Neural crest cell (in vitro differentiated cells): ENCODE measurements around the gene WDR75. TPM values are rescaled to one million over a fixed set of nuclear protein-coding genes. Genes with fewer than 3 reads are reported as not detected.

Experiments used
- DNase-seq: peaks from one replicate; pipeline ENCODE4 v3.0.0; 2021; ENCODE audit warnings: low read depth, mixed read lengths, low spot score
- H3K27ac Mint-ChIP-seq: one replicate; pipeline ENCODE4 v1.8.0; 2021; ENCODE audit warnings: mild to moderate bottlenecking, mixed read lengths; ENCODE audit not compliant: unreplicated experiment
- H3K27me3 Mint-ChIP-seq: 2 replicates; pipeline ENCODE4 v1.8.0; 2021; ENCODE audit warnings: low read depth, mild to moderate bottlenecking, mixed read lengths
- H3K36me3 Mint-ChIP-seq: 2 replicates; pipeline ENCODE4 v1.8.0; 2021; ENCODE audit warnings: low read depth, mild to moderate bottlenecking, mixed read lengths
- H3K4me1 Mint-ChIP-seq: 2 replicates; pipeline ENCODE4 v1.8.0; 2021; ENCODE audit warnings: mixed read lengths
- H3K4me3 Mint-ChIP-seq: one replicate; pipeline ENCODE4 v1.8.0; 2021; ENCODE audit warnings: mild to moderate bottlenecking, mixed read lengths
- H3K9me3 Mint-ChIP-seq: 2 replicates; pipeline ENCODE4 v1.8.0; 2021; ENCODE audit warnings: mixed read lengths
- long read RNA-seq: library from polyadenylated mRNA; unstranded; transcript quantifications from one replicate; pipeline ENCODE4 v2.0.0, GENCODE V29; 2020
- total RNA-seq: library from RNA; stranded (reverse); gene quantifications from 2 replicates; pipeline ENCODE4 v1.2.1, GENCODE V29; 2021
- TF ChIP-seq, protein P1 (sequence below): fragments of 200-600 bp; sonication (generic); conservative IDR thresholded peaks from 2 replicates; pipeline ENCODE4 v1.5.0; 2021; ENCODE audit warnings: antibody characterized with exemption, mild to moderate bottlenecking

WDR75 gene
- total RNA-seq: 53.2 and 54.7 TPM in 2 replicates
- long read RNA-seq, transcript WDR75-201 (21 exons, 2,701 nt): major isoform, 128 of 163 reads
- long read RNA-seq, partial matches to known transcripts: 19 of 163 reads
- long read RNA-seq, other reads (novel, unspliced or antisense): 15 of 163 reads

- H3K4me1 Mint-ChIP-seq: peaks cover 13% of the 10 kb centered on the region
- TF ChIP-seq, protein P1, sequence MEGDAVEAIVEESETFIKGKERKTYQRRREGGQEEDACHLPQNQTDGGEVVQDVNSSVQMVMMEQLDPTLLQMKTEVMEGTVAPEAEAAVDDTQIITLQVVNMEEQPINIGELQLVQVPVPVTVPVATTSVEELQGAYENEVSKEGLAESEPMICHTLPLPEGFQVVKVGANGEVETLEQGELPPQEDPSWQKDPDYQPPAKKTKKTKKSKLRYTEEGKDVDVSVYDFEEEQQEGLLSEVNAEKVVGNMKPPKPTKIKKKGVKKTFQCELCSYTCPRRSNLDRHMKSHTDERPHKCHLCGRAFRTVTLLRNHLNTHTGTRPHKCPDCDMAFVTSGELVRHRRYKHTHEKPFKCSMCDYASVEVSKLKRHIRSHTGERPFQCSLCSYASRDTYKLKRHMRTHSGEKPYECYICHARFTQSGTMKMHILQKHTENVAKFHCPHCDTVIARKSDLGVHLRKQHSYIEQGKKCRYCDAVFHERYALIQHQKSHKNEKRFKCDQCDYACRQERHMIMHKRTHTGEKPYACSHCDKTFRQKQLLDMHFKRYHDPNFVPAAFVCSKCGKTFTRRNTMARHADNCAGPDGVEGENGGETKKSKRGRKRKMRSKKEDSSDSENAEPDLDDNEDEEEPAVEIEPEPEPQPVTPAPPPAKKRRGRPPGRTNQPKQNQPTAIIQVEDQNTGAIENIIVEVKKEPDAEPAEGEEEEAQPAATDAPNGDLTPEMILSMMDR: peak; percentile 12
- peak; percentile 86 for DNase-seq
- H3K27ac Mint-ChIP-seq: peak within 1 kb of the TSS; percentile 99
- H3K36me3 Mint-ChIP-seq: no peaks in the 10 kb centered on the region
- no peaks in the 10 kb centered on the region for H3K9me3 Mint-ChIP-seq
- H3K27me3 Mint-ChIP-seq: peaks cover 19% of the 10 kb centered on the region
- H3K4me3 Mint-ChIP-seq: peak within 1 kb of the TSS; percentile 100
Observed at GRCh38 chr2:189440947-189441708, at the start of gene WDR75. Gene WDR75 (plus strand): TSS chr2:189441474. CDS start chr2:189441493, 19 bp downstream.

DNA sequence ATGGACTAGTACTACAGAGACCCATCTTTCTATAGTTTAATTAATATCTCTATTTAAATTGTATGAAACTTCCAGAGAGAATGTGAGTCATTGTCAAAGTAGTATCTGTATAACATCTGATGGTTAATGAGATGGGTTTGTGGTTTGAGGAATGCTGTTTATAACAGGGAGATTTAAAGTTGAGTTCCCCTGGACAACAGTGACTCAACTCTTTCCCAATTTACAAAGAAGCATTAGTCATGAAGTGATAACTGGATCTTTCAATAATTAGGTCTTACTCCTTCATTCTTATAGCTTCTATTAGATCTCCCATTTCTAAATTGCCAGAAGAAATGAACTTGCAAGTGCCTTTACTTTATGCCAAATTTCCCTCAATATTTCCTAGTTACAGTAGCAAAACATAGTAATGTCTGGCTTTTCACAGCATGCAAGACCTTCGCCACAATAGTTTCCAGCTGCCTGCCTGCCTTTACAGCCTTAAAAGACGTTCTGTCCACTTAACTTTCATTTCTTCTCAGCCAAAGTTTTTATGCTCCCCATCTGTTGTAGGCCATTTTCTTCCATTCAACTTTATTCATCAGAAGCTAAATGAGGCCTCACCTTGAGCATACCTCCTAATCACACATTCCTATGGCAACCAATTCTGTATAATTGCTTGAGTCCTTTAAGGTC is 47.7 kb upstream of the WDR75 start:
- H3K4me1 Mint-ChIP-seq: no peaks in the 10 kb centered on the region
- TF ChIP-seq, protein P1: no peak
- no peaks in the 10 kb centered on the region for H3K9me3 Mint-ChIP-seq
- no peak overlapping the region for H3K27ac Mint-ChIP-seq
- no peak for DNase-seq
- H3K27me3 Mint-ChIP-seq: no peaks in the 10 kb centered on the region
- no peak overlapping the region for H3K4me3 Mint-ChIP-seq
- no peaks in the 10 kb centered on the region for H3K36me3 Mint-ChIP-seq

DNA sequence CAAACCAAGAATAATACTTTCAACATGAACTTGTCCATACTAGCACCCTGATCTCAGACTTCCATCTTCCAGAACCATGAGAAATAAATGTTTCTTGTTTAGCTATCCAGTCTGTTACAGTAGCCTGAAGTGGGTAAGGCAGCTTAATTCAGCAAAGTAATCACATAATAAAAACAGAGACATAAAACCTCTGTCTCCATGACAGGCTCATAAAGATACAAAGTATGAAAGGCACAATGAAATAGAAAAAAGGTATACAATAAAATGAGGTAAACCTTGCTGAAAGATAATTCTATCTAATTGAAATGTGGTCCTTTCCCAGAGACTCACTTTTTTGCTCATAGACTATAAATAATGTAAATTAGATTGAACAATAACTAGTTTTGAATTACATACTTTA is 46.7 kb upstream of the WDR75 start:
- Mint-ChIP-seq H3K4me3 (no peak overlapping the region), H3K36me3 (no peaks in the 10 kb centered on the region), H3K27ac (no peak overlapping the region), H3K27me3 (no peaks in the 10 kb centered on the region), H3K9me3 (no peaks in the 10 kb centered on the region), H3K4me1 (no peaks in the 10 kb centered on the region)
- TF ChIP-seq, protein P1: no peak
- DNase-seq: no peak

GRCh38 chr2:189402932-189403331 is 38.3 kb upstream of the WDR75 start:
- DNase-seq: no peak
- no peak overlapping the region for H3K4me3 Mint-ChIP-seq
- H3K27me3 Mint-ChIP-seq: no peaks in the 10 kb centered on the region
- no peaks in the 10 kb centered on the region for H3K9me3 Mint-ChIP-seq
- peaks cover 4% of the 10 kb centered on the region for H3K4me1 Mint-ChIP-seq
- no peaks in the 10 kb centered on the region for H3K36me3 Mint-ChIP-seq
- no peak overlapping the region for H3K27ac Mint-ChIP-seq
- TF ChIP-seq, protein P1: no peak

GRCh38 chr2:189406586-189407233 is 34.6 kb upstream of the WDR75 start:
- Mint-ChIP-seq H3K4me3 (no peak overlapping the region), H3K36me3 (no peaks in the 10 kb centered on the region), H3K4me1 (peaks cover 4% of the 10 kb centered on the region), H3K27me3 (no peaks in the 10 kb centered on the region), H3K27ac (no peak overlapping the region), H3K9me3 (no peaks in the 10 kb centered on the region)
- TF ChIP-seq, protein P1: no peak
- no peak for DNase-seq
